Neural progenitor cell (in vitro differentiated cells): Measurements from ENCODE around the gene PBX1. TPM values are rescaled to one million over a fixed set of nuclear protein-coding genes. Genes with fewer than 3 reads are reported as not detected.

Experiments used
- DNase-seq: peaks from one replicate; pipeline ENCODE4 v3.0.0-alpha.2; 2016; ENCODE audit warnings: low spot score
- H2AFZ ChIP-seq: fragments of 200-600 bp; sonication (generic); replicated peaks from 2 replicates; pipeline ENCODE4 v1.6.1; 2016; ENCODE audit warnings: antibody characterized with exemption
- H3F3A ChIP-seq: fragments of 200-600 bp; sonication (generic); 2 replicates; pipeline ENCODE4 v1.6.1; 2016; ENCODE audit warnings: antibody characterized with exemption, low read depth
- H3K27ac ChIP-seq: fragments of 200-600 bp; sonication (generic); 2 replicates; pipeline ENCODE4 v1.5.1; 2016; ENCODE audit warnings: mild to moderate bottlenecking
- H3K27me3 ChIP-seq: fragments of 200-600 bp; sonication (generic); 2 replicates; pipeline ENCODE4 v1.6.1; 2016; ENCODE audit warnings: mild to moderate bottlenecking, moderate library complexity
- H3K36me3 ChIP-seq: fragments of 200-600 bp; sonication (generic); 2 replicates; pipeline ENCODE4 v1.5.1; 2016
- H3K4me1 ChIP-seq: fragments of 200-600 bp; sonication (generic); 2 replicates; pipeline ENCODE4 v1.6.1; 2016; ENCODE audit warnings: mixed run types
- H3K4me2 ChIP-seq: fragments of 200-600 bp; sonication (generic); 2 replicates; pipeline ENCODE4 v1.6.1; 2016
- H3K4me3 ChIP-seq: fragments of 200-600 bp; sonication (generic); 2 replicates; pipeline ENCODE4 v1.5.1; 2016
- H3K79me2 ChIP-seq: fragments of 200-600 bp; sonication (generic); 2 replicates; pipeline ENCODE4 v1.6.1; 2016; ENCODE audit warnings: low read depth
- H3K9ac ChIP-seq: fragments of 200-600 bp; sonication (generic); 2 replicates; pipeline ENCODE4 v1.6.1; 2016
- H3K9me3 ChIP-seq: fragments of 200-600 bp; sonication (generic); 2 replicates; pipeline ENCODE4 v1.5.1; 2016; ENCODE audit warnings: low read depth
- H4K20me1 ChIP-seq: fragments of 200-600 bp; sonication (generic); 2 replicates; pipeline ENCODE4 v1.6.1; 2016; ENCODE audit warnings: low read depth
- H3K27ac Mint-ChIP-seq: 3 replicates; pipeline ENCODE4 v1.8.0; 2021; ENCODE audit warnings: mixed read lengths
- H3K27me3 Mint-ChIP-seq: 2 replicates; pipeline ENCODE4 v1.8.0; 2022; ENCODE audit warnings: low read depth, mild to moderate bottlenecking, inconsistent platforms, moderate library complexity, mixed read lengths; ENCODE audit not compliant: insufficient read depth
- H3K36me3 Mint-ChIP-seq: 3 replicates; pipeline ENCODE4 v1.8.0; 2021; ENCODE audit warnings: mixed read lengths
- H3K4me1 Mint-ChIP-seq: 3 replicates; pipeline ENCODE4 v1.8.0; 2021; ENCODE audit warnings: mixed read lengths
- H3K4me3 Mint-ChIP-seq: 3 replicates; pipeline ENCODE4 v1.8.0; 2021; ENCODE audit warnings: mild to moderate bottlenecking, moderate library complexity, mixed read lengths
- H3K9me3 Mint-ChIP-seq: 3 replicates; pipeline ENCODE4 v1.8.0; 2020; ENCODE audit warnings: mixed read lengths
- CTCF ChIP-seq: fragments of 200-600 bp; sonication (generic); IDR thresholded peaks from 2 replicates; pipeline ENCODE4 v1.5.1; 2017; ENCODE audit warnings: antibody characterized with exemption, mild to moderate bottlenecking
- EZH2 ChIP-seq: fragments of 200-600 bp; sonication (generic); IDR thresholded peaks from 2 replicates; pipeline ENCODE4 v1.6.1; 2017; ENCODE audit warnings: antibody characterized with exemption, mild to moderate bottlenecking, moderate library complexity
- EZH2phosphoT487 ChIP-seq: fragments of 200-600 bp; sonication (generic); IDR thresholded peaks from 2 replicates; pipeline ENCODE4 v1.6.1; 2017; ENCODE audit warnings: antibody characterized with exemption
- total RNA-seq: library from RNA; depleted of rRNA; stranded (reverse); fragments of >200 nt; gene quantifications from 2 replicates; pipeline ENCODE4 v1.2.3, GENCODE V29; 2015; ENCODE audit warnings: low replicate concordance

The PBX1 gene
- total RNA-seq, 1 donor from 2014 or later: 91.1 TPM

DNA sequence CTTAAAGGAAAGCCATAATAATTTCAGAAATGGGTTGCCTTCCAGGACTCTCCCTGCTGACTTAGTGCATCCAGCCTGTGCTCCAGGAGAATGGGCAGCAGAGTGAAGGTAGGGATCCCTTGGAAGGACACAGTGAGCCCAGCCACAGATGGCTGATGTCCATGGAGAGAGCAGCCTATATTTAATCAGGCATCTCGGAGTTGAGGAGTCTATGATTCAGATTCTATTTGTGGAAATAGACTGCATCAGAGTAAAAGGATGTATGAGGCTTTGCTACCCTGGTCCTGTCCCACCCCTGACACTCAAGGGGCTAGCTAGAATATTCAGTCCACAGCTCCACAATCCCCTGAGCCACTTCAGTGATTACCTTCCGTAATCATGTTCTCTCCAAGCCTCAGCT lies 43.8 kb upstream of the PBX1 start:
- Histone ChIP-seq H3K4me3 (no peak overlapping the region), H3K4me1 (peaks cover 31% of the 10 kb centered on the region), H3K79me2 (no peaks in the 10 kb centered on the region), H3K9ac (no peak overlapping the region), H3K27ac (no peak overlapping the region), H3K36me3 (no peaks in the 10 kb centered on the region), H3K9me3 (no peaks in the 10 kb centered on the region), H4K20me1 (no peaks in the 10 kb centered on the region), H3K27me3 (no peaks in the 10 kb centered on the region), H2AFZ (no peak overlapping the region), H3F3A (peaks cover 16% of the 10 kb centered on the region), H3K4me2 (no peak overlapping the region)
- H3K4me1 Mint-ChIP-seq: peaks cover 74% of the 10 kb centered on the region
- peak overlapping the region; percentile 72 for H3K27ac Mint-ChIP-seq
- peaks cover 2% of the 10 kb centered on the region for H3K27me3 Mint-ChIP-seq
- no peak for TF ChIP-seq EZH2phosphoT487
- no peak for TF ChIP-seq CTCF
- no peak for TF ChIP-seq EZH2
- no peaks in the 10 kb centered on the region for H3K9me3 Mint-ChIP-seq
- no peak overlapping the region for H3K4me3 Mint-ChIP-seq
- DNase-seq: no peak
- H3K36me3 Mint-ChIP-seq: no peaks in the 10 kb centered on the region

DNA sequence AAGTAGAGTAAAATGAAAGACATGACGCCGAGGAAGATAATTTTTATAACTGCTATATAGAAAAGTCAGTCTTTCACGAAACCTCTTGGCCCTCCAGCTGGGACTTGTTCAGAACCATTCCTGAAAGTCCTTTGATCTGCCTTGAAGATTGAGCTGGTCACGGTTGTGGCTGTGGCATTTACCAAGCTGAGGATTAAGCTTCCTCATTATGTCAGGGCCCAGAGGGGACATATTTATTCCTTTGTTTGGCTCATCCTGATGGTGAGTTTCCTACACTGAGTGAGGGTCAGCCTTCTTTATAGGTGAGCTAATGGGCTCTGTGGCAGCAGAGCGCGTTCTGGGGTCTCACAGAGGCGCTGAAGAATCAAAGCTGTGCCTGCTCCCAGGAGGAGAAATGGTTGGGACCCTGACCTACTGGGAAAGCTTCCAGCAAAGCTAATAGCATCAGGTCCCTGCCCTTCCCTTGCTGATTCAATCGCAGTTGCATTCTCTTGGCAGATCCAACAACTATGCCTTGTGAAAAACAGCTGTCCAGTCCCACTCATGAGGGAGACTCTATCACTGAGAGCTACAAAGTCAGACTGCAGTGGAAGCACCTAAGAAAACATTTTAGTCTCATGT lies 43.2 kb upstream of the PBX1 start:
- Histone ChIP-seq H3K4me2 (peak overlapping the region; percentile 19), H3K9me3 (no peaks in the 10 kb centered on the region), H3K4me3 (no peak overlapping the region), H3K79me2 (no peaks in the 10 kb centered on the region), H3K27me3 (no peaks in the 10 kb centered on the region), H3F3A (peaks cover 13% of the 10 kb centered on the region), H2AFZ (no peak overlapping the region), H3K27ac (no peak overlapping the region), H3K4me1 (peaks cover 27% of the 10 kb centered on the region), H4K20me1 (no peaks in the 10 kb centered on the region), H3K36me3 (no peaks in the 10 kb centered on the region), H3K9ac (no peak overlapping the region)
- H3K4me1 Mint-ChIP-seq: peaks cover 71% of the 10 kb centered on the region
- TF ChIP-seq EZH2phosphoT487: no peak
- no peak for TF ChIP-seq CTCF
- TF ChIP-seq EZH2: no peak
- peak; percentile 36 for DNase-seq
- peaks cover 2% of the 10 kb centered on the region for H3K9me3 Mint-ChIP-seq
- peak overlapping the region; percentile 72 for H3K27ac Mint-ChIP-seq
- peaks cover 4% of the 10 kb centered on the region for H3K27me3 Mint-ChIP-seq
- no peaks in the 10 kb centered on the region for H3K36me3 Mint-ChIP-seq
- no peak overlapping the region for H3K4me3 Mint-ChIP-seq

DNA sequence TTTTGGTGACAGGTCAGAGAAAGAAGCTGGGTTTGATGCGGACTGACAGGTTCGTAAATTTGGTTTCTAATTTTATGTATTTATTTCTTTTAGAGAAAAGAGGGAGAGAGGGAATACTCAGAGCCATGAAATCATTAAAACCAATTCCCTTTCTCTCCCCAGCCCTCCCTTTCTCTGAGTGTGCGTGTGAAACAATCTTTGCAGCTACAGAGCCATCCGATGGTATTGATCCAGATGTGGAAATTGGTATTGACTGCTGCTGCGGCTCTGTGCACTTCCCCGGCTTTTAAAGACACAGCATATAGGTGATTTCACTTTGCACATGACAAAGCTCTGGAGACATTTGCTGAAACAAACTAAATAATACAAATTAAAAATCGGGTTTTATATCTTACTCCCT lies 42.4 kb upstream of the PBX1 start:
- H3K27me3 ChIP-seq: no peaks in the 10 kb centered on the region
- no peak overlapping the region for H3K4me3 ChIP-seq
- peaks cover 20% of the 10 kb centered on the region for H3K4me1 ChIP-seq
- no peak overlapping the region for H3K27ac ChIP-seq
- peaks cover 6% of the 10 kb centered on the region for H3F3A ChIP-seq
- no peak overlapping the region for H3K27ac Mint-ChIP-seq
- no peak for TF ChIP-seq EZH2
- TF ChIP-seq CTCF: no peak
- TF ChIP-seq EZH2phosphoT487: no peak
- H3K79me2 ChIP-seq: no peaks in the 10 kb centered on the region
- H3K9me3 ChIP-seq: no peaks in the 10 kb centered on the region
- no peak overlapping the region for H3K4me2 ChIP-seq
- peaks cover 63% of the 10 kb centered on the region for H3K4me1 Mint-ChIP-seq
- H3K9ac ChIP-seq: no peak overlapping the region
- no peaks in the 10 kb centered on the region for H3K36me3 Mint-ChIP-seq
- H2AFZ ChIP-seq: no peak overlapping the region
- peaks cover 4% of the 10 kb centered on the region for H3K27me3 Mint-ChIP-seq
- H3K4me3 Mint-ChIP-seq: no peak overlapping the region
- H4K20me1 ChIP-seq: no peaks in the 10 kb centered on the region
- no peak for DNase-seq
- H3K9me3 Mint-ChIP-seq: peaks cover 2% of the 10 kb centered on the region
- no peaks in the 10 kb centered on the region for H3K36me3 ChIP-seq
